UCSD-AML1 (cell line): Measurements from ENCODE around the gene ZNF423.

Experiments used
- DNase-seq: peaks from one replicate; lab custom pipeline; 2025; ENCODE audit not compliant: unreplicated experiment; lab: John Stamatoyannopoulos, UW

The ZNF423 gene

GRCh38 chr16:49731911-49732310 lies 124.0 kb downstream of the ZNF423 start:
- no peak for DNase-seq

GRCh38 chr16:49730772-49731171 lies 125.1 kb downstream of the ZNF423 start:
- no peak for DNase-seq

- DNase-seq = no peak
Measured at GRCh38 chr16:49727611-49728010, 128.3 kb downstream of the ZNF423 start.

- no peak for DNase-seq
Measured at GRCh38 chr16:49726155-49726554, 129.8 kb downstream of the ZNF423 start.

- DNase-seq = no peak
Measured at GRCh38 chr16:49725651-49726050, 130.3 kb downstream of the ZNF423 start.

- DNase-seq = no peak
Measured at GRCh38 chr16:49724774-49725173, 131.1 kb downstream of the ZNF423 start.

GRCh38 chr16:49723310-49723709 lies 132.6 kb downstream of the ZNF423 start:
- no peak for DNase-seq

GRCh38 chr16:49720225-49720624 lies 135.7 kb downstream of the ZNF423 start:
- DNase-seq = no peak

- no peak for DNase-seq
Measured at GRCh38 chr16:49717689-49718088, 138.2 kb downstream of the ZNF423 start.

- DNase-seq = no peak
Measured at GRCh38 chr16:49716339-49716934, 139.5 kb downstream of the ZNF423 start.

- no peak for DNase-seq
Measured at GRCh38 chr16:49713770-49714169, 142.1 kb downstream of the ZNF423 start.

GRCh38 chr16:49712542-49712941 lies 143.4 kb downstream of the ZNF423 start:
- no peak for DNase-seq

GRCh38 chr16:49712106-49712505 lies 143.8 kb downstream of the ZNF423 start:
- no peak for DNase-seq

- no peak for DNase-seq
Measured at GRCh38 chr16:49709057-49709456, 146.9 kb downstream of the ZNF423 start.

GRCh38 chr16:49708491-49708890 lies 147.4 kb downstream of the ZNF423 start:
- no peak for DNase-seq

- no peak for DNase-seq
Measured at GRCh38 chr16:49706620-49707355, 149.1 kb downstream of the ZNF423 start.

- peak; percentile 51 for DNase-seq
Measured at GRCh38 chr16:49704586-49705155, 151.2 kb downstream of the ZNF423 start.

GRCh38 chr16:49703483-49703882 lies 152.4 kb downstream of the ZNF423 start:
- no peak for DNase-seq

- no peak for DNase-seq
Measured at GRCh38 chr16:49701789-49702494, 154.0 kb downstream of the ZNF423 start.

- DNase-seq = no peak
Measured at GRCh38 chr16:49701065-49701685, 154.7 kb downstream of the ZNF423 start.
